ENCODE results near the gene ARHGEF16. TPM values are rescaled to one million over a fixed set of nuclear protein-coding genes. Genes with fewer than 3 reads are reported as not detected.

The ARHGEF16 gene
- total RNA-seq, 1 donor from 2014 or later, result not detected

DNA sequence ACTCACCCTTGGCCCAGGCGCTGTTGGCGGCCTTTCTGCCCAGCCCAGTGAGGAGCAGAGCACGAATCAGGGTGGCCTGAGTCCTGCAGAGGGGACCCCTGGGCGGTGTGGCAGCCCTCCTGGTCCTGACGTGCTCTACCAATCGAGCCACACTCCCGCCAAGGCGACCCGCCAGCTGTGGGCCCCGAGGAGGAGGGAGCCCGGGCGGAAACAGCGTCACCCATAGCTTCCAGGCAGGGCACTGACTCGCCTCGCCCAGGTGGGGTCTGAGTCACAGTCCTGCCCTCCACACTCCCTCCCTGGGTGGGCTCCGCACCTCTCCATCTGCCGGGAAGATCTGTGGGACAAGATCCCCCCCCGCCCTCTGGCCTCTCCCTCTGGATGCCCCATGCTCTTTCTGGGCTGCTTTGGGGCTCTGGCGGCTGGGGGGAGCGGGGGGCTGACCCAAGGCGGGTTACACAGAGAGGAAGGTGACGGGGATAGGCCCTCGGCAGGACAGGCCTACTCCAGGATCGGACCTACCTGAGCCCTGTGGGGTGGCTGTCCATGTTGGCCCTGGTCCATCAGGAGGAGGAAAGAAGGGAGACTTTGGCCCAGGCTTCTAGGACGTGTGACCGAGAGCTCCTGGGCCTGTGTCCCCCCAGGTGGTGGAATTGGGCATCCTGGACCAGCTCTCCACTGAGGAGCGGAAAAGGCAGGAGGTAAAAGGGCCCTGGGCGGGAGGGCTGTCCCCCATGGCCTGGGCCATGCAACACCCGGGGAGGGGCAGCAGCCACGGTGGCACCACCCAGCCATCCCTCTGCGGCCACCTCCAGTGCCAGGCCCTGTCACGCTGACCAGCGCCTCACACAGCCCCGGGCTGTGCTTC is 14.0 kb downstream of the ARHGEF16 start:
- DNase-seq (ENCODE audit: low spot score), result no peak

GRCh38 chr1:3469104-3469848 is 14.8 kb downstream of the ARHGEF16 start:
- DNase-seq (ENCODE audit: low spot score), result no peak

- DNase-seq (ENCODE audit: low spot score), result no peak
Measured at GRCh38 chr1:3469849-3470649, 15.6 kb downstream of the ARHGEF16 start.

GRCh38 chr1:3470650-3471355 is 16.3 kb downstream of the ARHGEF16 start:
- DNase-seq (ENCODE audit: low spot score), result no peak

DNA sequence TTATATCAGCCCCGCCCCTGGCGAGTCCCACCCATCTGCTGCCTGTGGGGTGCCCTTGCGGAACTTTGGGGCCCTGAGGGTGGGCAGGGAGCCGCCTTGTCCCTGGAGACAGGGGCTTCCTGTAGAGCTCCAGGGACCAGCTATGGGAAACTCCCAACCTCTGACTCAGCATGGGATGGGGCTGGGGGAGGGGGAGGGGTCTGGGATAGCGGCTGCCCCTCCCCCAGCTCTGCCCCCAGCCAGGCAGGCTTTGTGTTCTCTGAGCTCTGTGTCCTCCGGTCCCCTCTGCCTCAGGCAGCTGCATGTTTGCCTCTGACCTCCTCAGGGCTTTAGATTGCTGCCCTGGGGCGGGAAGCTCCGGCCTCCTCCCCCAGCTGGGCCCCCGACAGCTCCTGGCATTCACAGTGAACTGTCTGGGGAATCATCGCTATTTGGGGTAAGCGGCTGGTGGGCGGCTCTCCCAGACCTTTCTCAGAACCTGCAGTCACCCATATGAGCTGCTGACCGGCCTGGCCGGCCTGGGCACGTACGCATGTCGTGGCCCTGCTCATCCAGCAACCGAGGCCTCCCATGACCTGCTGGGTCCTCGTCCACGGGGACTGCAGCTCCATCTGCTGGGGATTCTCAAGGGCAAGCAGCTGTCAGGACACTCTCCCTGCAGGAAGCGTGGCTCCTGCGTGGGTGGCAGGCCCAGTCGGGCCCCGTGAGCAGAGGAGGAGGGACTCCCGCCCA is 17.1 kb downstream of the ARHGEF16 start:
- peak; percentile 73 for DNase-seq (ENCODE audit: low spot score)

- DNase-seq (ENCODE audit: low spot score), result no peak
Measured at GRCh38 chr1:3472088-3472850, 17.8 kb downstream of the ARHGEF16 start.

GRCh38 chr1:3472906-3473305 is 18.4 kb downstream of the ARHGEF16 start:
- DNase-seq (ENCODE audit: low spot score), result no peak

- DNase-seq (ENCODE audit: low spot score), result peak; percentile 44
Measured at GRCh38 chr1:3473381-3473844, 18.9 kb downstream of the ARHGEF16 start.

DNA sequence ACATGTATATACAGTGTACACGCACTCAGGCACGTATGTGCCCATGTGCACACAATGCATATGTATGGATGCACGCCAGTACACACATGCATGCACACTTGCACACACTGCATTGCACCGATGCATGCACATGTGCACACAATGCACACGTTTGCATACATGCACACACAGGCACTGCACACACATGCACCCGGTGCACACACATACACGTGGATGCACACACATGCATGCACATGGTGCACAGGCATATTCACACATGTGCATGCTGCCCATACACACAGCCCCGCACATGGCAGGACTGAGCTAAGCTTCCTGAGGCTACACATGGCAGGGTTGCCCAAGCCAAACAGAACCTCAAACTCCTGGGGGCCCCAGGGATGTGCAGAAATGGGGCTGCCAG is 19.6 kb downstream of the ARHGEF16 start:
- DNase-seq (ENCODE audit: low spot score), result no peak

DNA sequence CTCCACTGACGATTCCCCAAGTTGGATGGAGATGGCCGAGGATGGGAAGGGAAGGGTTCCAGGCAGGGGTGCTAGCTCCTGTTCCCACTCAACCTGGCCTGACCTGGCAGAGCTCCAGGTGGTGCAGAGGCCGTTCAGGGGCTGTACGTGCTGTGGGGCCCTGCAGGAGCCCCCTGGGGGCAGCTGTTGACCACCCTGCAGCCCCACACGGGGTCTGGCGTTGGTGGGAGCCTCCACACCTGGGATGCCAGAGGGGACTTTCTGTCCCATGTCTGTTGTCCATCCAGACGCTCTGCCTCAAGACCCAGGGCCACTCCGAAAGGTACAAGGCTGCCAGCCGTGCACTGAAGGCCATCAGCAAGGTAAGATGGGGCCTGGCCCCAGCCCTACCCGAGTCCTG is 20.0 kb downstream of the ARHGEF16 start:
- DNase-seq (ENCODE audit: low spot score), result no peak

GRCh38 chr1:3475839-3476573 is 21.5 kb downstream of the ARHGEF16 start:
- DNase-seq (ENCODE audit: low spot score), result no peak

- no peak for DNase-seq (ENCODE audit: low spot score)
Measured at GRCh38 chr1:3476666-3477065, 22.2 kb downstream of the ARHGEF16 start.

DNA sequence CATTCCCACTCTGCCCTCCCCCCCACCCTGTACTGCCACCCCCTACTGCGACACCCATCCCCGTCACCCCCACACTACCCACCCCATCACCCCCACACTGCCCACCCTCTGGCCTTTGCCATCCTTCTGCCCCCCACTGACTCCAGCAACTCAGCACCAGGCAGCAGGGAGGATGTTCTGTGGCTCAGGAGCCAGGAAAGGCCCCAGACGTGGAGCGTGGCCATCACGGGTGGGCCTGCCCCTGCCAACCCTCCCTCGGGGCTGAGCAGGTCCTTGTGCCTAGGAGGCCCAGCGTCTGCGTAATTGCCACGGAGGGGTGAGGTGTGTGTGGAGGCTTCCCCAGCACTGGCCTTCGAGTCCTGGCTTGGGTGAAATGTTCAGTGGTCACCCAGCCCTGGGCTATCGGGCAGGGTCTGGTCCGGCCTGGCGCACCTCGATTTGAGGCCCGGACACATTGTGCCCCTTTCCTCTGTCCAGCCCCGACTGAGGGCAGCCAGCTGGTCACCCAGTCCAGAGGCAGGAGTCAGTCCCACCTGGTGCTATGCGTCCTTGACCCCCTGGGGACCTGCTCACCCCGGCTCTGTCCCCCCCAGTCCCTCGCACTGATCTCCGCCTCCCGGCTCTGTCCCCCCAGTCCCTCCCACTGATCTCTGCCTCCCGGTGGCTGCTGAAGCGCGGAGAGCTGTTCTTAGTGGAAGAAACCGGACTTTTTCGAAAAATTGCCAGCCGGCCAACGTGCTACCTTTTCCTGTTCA is 23.0 kb downstream of the ARHGEF16 start:
- DNase-seq (ENCODE audit: low spot score), result no peak

DNA sequence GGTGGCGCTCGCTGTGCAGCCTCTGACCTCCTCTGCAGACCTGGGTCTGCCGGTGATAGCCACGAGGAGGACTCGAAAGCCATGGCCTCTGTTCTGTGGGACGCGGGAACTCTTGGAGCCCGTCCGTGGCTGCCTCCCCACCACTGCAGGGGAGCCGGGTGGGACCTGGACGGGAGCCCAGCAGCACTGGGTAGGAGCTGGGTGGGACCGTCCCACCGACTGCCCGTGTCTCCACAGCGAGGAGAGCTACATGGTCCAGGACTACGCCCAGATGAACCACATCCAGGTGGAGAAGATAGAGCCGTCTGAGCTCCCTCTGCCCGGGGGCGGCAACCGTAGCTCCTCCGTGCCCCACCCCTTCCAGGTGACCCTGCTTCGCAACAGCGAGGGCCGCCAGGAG is 23.7 kb downstream of the ARHGEF16 start:
- DNase-seq (ENCODE audit: low spot score), result no peak

DNA sequence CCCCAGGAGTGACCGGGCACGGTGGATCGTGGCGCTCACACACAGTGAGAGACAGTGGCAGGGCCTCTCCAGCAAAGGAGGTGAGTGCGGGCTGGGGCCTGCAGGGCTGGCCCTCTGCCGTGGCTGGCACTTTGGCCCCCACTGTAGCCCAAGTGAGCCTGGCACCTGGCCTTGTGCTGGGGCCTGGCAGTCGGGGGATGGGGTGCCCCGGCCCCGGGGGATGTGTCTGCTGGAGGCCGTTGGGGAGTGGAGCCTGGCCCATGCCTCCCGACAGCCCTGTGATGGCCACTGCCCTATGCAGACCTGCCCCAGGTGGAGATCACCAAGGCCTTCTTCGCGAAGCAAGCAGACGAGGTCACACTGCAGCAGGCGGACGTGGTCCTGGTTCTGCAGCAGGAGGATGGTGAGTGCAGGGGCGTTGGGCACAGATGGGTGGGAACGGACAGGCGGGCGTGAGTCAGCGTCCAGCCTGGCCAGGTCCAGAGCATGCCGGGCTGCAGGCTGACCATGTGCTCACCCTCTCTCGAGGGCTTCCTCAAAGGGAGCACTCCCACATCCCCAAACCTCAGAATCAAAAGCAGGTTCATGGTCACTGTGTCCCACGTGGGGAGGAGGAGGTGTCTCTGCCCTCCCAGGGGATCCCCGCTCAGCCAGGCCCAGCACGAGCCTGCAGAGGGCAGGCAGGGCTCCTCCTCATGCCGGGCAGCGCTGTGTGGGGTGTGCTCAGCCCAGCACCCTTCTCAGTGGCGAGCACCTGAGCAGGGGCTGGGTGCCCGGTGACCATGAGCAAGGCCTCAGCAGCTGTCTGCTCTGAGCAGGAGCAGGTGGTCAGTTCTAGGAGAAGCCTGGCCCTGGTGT is 25.3 kb downstream of the ARHGEF16 start:
- no peak for DNase-seq (ENCODE audit: low spot score)

DNA sequence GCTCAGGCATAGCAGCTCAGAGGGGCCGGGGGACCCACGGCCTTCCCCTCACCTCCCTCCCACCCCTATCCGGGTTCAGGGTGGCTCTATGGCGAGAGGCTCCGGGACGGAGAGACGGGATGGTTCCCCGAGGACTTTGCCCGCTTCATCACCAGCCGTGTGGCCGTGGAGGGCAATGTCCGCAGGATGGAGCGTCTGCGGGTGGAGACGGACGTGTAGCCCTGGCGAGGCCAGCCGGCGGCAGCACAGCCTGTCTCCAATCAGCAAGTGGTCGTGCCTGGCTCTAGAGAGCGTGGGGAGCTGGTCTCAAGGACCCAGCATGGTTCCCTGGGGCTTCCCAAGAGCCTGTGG is 25.9 kb downstream of the ARHGEF16 start:
- DNase-seq (ENCODE audit: low spot score), result no peak

- DNase-seq (ENCODE audit: low spot score), result no peak
Measured at GRCh38 chr1:3481046-3481445, 26.6 kb downstream of the ARHGEF16 start.
